HG03354 (cell line): ENCODE measurements around the gene GPR141.
A peak's percentile ranks its signal among the peaks of the same experiment; 100 is the strongest.
"Not testable (repeated sequence)": the region's sequence is repeated elsewhere in the genome, so short reads cannot be mapped to it uniquely, and the experiment has no call there.

ENCODE experiments used
- ATAC-seq: cut with Tn5 transposase; IDR thresholded peaks from one replicate; pipeline ENCODE4 v1.9.1; 2021; ENCODE audit warnings: mild to moderate bottlenecking; ENCODE audit not compliant: unreplicated experiment, poor library complexity, severe bottlenecking

GPR141 gene

GRCh38 chr7:37675749-37676148 is 7.8 kb upstream of the GPR141 start:
- ATAC-seq = no peak

GRCh38 chr7:37684927-37685326 is 1.4 kb downstream of the GPR141 start:
- ATAC-seq = no peak

DNA sequence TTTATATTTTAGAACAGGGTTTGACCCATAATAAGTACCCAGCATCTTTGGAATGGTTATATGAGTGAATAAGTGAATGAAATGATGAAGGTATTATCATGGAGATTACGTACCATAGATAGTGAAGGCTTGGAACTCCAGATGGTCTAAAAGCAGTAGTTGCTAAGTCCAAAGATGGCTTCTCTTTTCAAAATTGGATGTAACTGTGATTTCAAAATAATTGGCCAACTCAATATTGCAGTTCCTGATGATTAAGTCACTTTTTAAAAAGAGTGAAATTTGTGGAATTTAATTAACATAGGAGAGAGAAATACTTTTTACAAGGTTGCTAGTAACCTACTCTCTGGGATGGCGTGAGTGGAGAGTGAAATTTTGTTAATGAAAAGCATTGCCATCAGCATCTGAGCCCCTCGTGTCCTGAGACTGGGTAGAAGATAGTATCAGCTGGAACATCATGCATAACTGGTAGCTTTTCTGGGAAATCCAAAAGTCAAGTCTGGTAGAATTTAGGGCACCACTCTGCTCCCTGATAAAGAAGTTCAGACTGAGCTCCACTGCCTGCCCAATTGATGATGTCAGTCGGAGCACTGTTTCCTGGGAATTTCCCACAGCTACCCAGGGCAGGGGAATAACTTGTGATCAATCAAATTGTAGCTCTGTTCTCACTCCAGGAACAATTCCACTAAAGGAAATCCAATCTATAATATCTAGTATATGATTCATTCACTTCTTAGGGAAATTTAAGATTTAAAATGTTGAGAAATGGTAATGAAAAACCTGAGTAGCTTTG is 3.2 kb downstream of the GPR141 start:
- ATAC-seq = no peak

GRCh38 chr7:37690206-37690605 is 6.6 kb downstream of the GPR141 start:
- ATAC-seq = no peak

DNA sequence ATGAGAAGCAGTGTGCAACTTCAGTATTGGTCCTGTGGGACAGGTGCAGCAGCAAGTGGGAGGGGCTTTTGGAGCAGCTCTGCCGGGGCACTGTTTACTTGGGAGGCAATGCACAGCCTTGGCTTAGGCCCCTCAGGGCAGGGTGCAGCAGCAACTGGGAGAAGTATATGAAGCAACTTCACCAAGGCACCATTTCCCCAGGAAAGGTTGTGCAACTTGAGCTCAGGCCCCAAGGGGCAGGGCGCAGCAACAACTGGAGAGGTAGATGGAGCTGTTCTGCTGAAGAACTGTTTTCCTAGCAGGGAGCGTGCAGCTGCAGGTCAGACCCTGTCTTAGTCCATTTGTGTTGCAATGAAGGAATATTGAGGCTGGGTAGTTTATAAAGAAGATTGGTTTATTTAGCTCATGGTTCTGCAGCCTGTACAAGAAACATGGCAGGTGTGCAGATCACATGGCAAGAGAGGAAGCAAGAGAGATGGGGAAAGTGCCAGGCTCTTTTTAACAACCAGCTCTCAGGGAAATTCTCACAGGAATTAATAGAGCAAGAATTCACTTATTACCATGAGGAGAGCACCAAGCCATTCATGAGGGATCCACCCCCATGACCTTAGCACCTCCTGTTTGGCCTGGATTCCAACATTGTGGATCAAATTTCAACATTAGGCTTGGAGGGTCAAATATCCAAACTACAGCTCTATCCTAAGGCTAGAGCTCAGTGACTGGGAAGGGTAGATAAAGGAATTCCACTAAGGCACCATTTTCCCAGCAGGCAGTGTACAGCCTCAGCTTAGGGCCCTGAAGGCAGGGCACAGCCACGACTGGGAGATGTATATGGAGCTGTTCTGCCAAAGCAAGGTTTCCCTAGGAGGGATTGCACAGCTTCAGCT is 10.9 kb downstream of the GPR141 start:
- ATAC-seq = no peak

DNA sequence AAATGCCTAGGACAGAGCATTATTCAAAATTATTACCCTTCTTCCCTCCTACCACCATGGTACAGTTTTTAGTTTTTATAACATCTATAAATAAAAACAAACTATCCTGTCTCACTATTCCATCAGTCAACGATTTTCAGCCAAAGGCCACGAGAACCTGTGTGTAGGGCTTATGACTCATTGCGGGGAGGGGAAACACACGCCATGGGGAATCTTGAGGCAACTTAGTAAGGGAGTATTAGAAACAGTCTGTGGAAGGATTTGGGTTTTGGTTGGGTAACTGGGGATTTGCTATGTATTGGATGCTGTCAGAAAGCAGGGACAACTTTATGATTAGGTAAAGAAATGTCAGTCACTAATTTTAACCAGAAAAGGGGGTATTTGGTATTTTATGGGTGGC is 14.7 kb downstream of the GPR141 start:
- ATAC-seq = no peak

- ATAC-seq = no peak
These were observed 15.2 kb downstream of the GPR141 start for GRCh38 chr7:37698782-37699181.

GRCh38 chr7:37701769-37702168 is 18.2 kb downstream of the GPR141 start:
- no peak for ATAC-seq

DNA sequence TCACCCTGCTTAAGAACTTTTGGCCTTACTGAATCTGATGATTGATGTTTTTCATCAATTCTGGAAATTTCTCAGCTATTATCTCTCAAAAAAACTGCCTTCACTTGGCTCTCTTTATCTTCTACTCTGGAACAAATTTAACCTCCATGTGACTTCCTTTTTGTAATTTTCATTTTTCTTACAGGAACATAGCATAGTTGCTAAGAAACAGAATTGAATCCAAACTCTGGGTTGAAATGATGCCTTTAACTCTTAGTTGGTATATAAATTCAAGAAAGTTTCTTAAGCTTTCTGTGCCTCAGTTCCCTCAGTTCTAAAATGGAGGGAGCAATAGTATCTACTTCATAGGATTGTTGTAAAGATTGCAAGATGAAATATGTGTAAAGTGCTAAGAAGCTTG is 19.8 kb downstream of the GPR141 start:
- no peak for ATAC-seq

DNA sequence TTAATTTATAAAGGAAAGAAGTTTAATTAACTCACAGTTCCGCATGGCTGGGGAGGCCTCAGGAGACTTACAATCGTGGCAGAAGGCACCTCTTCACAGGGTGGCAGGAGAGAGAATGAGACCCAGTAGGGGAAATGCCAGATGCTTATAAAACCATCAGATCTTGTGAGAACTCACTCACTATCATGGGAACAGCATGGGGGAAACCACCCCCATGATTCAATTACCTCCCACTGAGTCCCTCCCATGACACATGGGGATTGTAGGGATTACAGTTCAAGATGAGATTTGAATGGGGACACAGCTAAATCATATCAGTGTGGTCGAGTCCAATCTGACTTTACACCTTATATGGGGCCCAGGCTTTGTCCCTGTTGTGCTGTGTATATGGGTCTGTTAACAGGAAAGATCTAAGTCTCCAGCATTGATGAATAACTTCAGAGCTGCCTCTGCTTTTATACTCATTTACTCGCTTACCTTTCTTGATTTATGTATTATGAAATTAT is 20.8 kb downstream of the GPR141 start:
- not testable (repeated sequence) for ATAC-seq

DNA sequence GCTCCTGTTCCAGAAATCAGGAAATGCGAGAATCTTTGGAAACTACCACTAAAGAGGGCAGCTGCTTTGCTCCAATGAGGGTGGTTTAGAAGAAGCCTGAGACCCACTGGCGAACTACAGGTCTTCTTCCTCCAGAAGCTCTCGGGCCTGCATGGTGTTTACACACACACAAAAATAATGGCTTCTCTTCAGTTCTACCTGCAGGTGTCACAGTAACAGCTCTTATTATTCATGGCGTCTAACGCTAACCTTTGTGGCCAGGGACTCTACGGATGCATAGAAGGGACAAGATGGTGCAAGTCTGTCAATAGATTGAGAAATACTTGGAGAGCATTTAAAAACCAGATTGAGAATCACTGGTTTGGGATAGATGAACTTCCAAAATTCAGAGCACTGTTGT is 22.4 kb downstream of the GPR141 start:
- no peak for ATAC-seq

DNA sequence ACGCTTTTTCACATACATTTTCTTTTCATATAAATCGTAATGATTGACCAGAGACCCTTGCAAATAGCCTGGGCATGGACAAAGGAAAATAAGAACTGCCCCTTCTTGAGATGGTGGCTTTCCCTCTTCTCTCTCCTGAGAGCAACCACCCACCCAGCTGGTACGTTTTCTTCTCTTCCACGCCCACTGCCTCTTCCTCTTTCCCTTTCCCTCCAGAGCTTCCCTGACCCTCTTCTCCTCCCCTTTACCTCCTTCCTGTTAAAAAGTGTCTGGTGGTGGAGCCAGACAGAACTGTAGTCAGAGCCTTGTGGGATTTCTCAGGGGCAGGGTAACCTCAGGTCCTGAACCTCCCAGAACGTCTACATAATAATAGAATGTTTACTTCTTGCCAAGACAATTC is 23.2 kb downstream of the GPR141 start:
- no peak for ATAC-seq

DNA sequence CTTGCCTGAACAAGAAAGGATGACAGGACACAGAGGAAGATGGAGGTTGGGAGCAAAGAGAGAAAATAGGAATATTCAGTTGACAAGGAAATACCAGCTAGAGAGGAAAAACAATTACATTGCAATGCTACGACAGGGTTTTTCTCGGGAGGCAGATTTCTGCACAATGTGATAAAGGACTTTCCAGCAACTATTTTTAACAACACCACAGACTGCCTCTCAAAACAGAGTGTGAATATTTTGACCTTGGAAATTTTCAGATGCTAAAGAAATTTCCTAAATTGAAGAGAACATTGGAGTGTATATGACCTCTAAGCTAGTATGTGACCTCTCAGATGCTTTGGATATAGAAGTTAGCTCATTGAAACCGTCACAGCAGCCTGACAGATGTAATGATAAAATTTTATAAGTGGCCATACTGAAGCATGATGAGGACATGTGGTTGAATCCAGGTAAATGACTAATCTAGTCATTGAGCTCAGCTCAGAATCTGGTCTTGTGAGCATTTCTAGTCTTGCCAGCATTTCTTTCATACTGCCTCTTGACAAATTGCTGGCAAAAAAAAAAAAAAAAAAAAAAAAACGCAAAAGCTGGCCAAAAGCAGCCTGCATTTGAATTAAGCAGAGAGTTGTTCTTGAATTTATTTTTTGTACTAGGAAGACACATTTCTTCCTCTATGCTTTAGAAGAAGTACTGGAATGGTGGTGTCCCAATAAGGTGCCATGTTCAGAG is 24.4 kb downstream of the GPR141 start:
- ATAC-seq = no peak

- peak; percentile 96 for ATAC-seq
These were observed 26.3 kb downstream of the GPR141 start for GRCh38 chr7:37709631-37710509.

DNA sequence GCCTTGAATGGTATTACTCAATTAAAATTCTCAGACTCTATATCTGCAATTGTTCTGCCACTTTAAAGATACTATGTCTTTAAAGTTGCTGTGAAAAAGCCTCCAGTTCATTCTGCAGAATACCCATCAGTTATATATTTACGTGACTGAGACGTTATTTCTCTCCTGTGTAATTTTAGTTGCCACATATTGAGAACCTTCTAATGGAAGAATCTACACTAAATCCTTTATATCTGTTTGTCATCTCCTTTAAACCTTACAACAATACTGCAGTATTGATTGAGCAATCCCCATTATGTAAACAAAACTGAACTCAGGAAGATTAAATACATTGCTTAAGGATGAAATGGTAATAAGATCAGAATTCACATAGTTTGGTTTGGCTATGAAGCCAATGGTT is 30.0 kb downstream of the GPR141 start:
- no peak for ATAC-seq

DNA sequence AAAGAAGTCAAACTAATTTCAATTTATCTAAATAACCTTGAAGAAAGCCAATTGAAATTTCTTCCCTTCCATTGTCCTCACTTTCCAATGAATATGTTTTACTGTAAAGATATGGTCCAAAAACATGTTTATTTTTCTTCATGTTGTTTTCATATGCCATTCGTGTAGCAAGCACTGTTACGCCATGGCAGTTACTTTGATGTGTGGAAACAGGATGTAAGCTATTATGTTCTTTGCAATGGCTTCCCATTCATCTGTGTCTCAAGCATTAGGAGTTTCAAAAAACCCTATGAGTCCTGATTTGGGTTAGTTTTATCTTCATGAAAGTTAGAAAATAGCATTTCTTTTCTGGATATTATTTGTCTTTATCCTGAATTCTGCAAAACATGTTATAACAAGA is 31.0 kb downstream of the GPR141 start:
- ATAC-seq = no peak

GRCh38 chr7:37718585-37718984 is 35.0 kb downstream of the GPR141 start:
- peak; percentile 71 for ATAC-seq

GRCh38 chr7:37719077-37719476 is 35.5 kb downstream of the GPR141 start:
- peak; percentile 87 for ATAC-seq

GRCh38 chr7:37724732-37725131 is 41.2 kb downstream of the GPR141 start:
- no peak for ATAC-seq
